Esophagus squamous epithelium (tissue), 4 donors: ENCODE measurements around the gene NSFL1C.

Experiments
- POLR2A ChIP-seq, 4 donors: fragments of 450-650 bp; IDR thresholded peaks; one replicate each; pipeline ENCODE4 v1.6.1; 2017; ENCODE audit warnings: antibody characterized with exemption in 4 of 4, mild to moderate bottlenecking in 4 of 4, moderate library complexity in 3 of 4
- TF ChIP-seq, protein P1 (sequence below), 6 experiments: fragments of 450-650 bp in 4 of 6; fragments of 200-600 bp in 2 of 6; sonication (generic) in 2 of 6; IDR thresholded peaks; one replicate each; pipeline ENCODE4 v1.5.1; 2016 to 2019; ENCODE audit warnings: antibody characterized with exemption in 6 of 6, mild to moderate bottlenecking in 4 of 6, moderate library complexity in 4 of 6

DNA sequence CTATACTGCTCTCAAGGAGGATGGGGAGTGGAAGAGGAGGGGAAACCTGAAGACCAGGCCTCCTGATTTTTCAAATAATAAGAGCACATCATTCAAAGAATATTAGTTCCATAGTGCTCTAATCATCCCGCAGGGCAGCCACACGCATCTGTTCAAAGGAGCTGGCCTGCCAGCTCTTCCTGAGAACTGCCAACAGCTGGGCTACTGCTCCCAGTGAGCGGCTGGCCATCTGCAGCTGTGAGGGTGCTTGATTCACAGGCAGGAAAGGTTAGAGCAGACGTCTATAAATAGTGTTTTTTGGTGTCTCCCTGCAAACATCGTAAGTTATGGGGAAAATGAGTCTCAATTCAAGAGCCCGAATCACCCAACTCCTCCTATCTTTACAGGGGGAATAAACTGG, 17.3 kb downstream of the NSFL1C start:
- TF ChIP-seq, protein P1, sequence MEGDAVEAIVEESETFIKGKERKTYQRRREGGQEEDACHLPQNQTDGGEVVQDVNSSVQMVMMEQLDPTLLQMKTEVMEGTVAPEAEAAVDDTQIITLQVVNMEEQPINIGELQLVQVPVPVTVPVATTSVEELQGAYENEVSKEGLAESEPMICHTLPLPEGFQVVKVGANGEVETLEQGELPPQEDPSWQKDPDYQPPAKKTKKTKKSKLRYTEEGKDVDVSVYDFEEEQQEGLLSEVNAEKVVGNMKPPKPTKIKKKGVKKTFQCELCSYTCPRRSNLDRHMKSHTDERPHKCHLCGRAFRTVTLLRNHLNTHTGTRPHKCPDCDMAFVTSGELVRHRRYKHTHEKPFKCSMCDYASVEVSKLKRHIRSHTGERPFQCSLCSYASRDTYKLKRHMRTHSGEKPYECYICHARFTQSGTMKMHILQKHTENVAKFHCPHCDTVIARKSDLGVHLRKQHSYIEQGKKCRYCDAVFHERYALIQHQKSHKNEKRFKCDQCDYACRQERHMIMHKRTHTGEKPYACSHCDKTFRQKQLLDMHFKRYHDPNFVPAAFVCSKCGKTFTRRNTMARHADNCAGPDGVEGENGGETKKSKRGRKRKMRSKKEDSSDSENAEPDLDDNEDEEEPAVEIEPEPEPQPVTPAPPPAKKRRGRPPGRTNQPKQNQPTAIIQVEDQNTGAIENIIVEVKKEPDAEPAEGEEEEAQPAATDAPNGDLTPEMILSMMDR (IDR thresholded peaks at IDR 0.05), result no peak
- no peak for TF ChIP-seq POLR2A (IDR thresholded peaks at IDR 0.05)
